Frontal cortex (tissue), 4 donors: ENCODE data around the gene KCNK7. TPM values are rescaled to one million over a fixed set of nuclear protein-coding genes. Genes with fewer than 3 reads are reported as not detected.

Experiments used
- DNase-seq, 2 donors: peaks; one replicate each; pipeline ENCODE4 v3.0.0; 2012; ENCODE audit warnings: low spot score in 2 of 2
- FAIRE-seq: peaks from 2 replicates; lab custom pipeline; 2012; peaks lifted over from hg19 to GRCh38; lab: Jason Lieb, UNC
- total RNA-seq: library from RNA; depleted of rRNA; stranded (reverse); fragments of >200 nt; gene quantifications from one replicate; pipeline ENCODE4 v1.2.3, GENCODE V29; 2014
- donor health status: control.
- donor health status: control.
- donor health status: control.

Gene KCNK7
- total RNA-seq, 1 donor from 2014 or later = not detected

GRCh38 chr11:65612691-65613090, 17.1 kb upstream of the KCNK7 start:
- FAIRE-seq = no peak
- no peak for DNase-seq

GRCh38 chr11:65611758-65612603, 16.4 kb upstream of the KCNK7 start:
- DNase-seq (no peak), FAIRE-seq (no peak)

- no peak for FAIRE-seq
- DNase-seq = peak in 1 of 2 donors; percentile 74
Observed at GRCh38 chr11:65611028-65611757, 15.6 kb upstream of the KCNK7 start.

GRCh38 chr11:65610404-65610803, 14.8 kb upstream of the KCNK7 start:
- DNase-seq (no peak), FAIRE-seq (no peak)

- DNase-seq (no peak), FAIRE-seq (no peak)
Observed at GRCh38 chr11:65609665-65610064, 14.1 kb upstream of the KCNK7 start.

GRCh38 chr11:65609229-65609628, 13.6 kb upstream of the KCNK7 start:
- FAIRE-seq (no peak), DNase-seq (no peak)

GRCh38 chr11:65607614-65608426, 12.2 kb upstream of the KCNK7 start:
- FAIRE-seq = no peak
- DNase-seq = no peak

- no peak for FAIRE-seq
- DNase-seq = peak; percentile 95 to 99
Observed at GRCh38 chr11:65606876-65607613, 11.4 kb upstream of the KCNK7 start.

- no peak for DNase-seq
- no peak for FAIRE-seq
Observed at GRCh38 chr11:65604258-65604657, 8.7 kb upstream of the KCNK7 start.

GRCh38 chr11:65599955-65600246, 4.3 kb upstream of the KCNK7 start:
- DNase-seq (no peak), FAIRE-seq (no peak)

- no peak for FAIRE-seq
Observed at GRCh38 chr11:65599216-65599954, 3.8 kb upstream of the KCNK7 start.

GRCh38 chr11:65598258-65598699, 2.7 kb upstream of the KCNK7 start:
- DNase-seq (no peak), FAIRE-seq (no peak)

More at GRCh38 chr11:65599216-65599954, 3.8 kb upstream of the KCNK7 start:
- DNase-seq = no peak

GRCh38 chr11:65596520-65596919, 920 bp upstream of the KCNK7 start:
- no peak for FAIRE-seq
- no peak for DNase-seq

- FAIRE-seq = no peak
Observed at GRCh38 chr11:65595131-65595530, 469 bp downstream of the KCNK7 start.

GRCh38 chr11:65593518-65594414, 1.8 kb downstream of the KCNK7 start:
- DNase-seq (peak; percentile 83 to 84), FAIRE-seq (no peak)

More at GRCh38 chr11:65595131-65595530, 469 bp downstream of the KCNK7 start:
- DNase-seq = no peak

GRCh38 chr11:65592858-65593517, 2.6 kb downstream of the KCNK7 start:
- DNase-seq (no peak), FAIRE-seq (no peak)
